GM19193 (cell line): ENCODE measurements around the gene CENPX.

Experiments
- POLR2A ChIP-seq: IDR thresholded peaks from 4 replicates; pipeline ENCODE4 v1.6.1; 2011; ENCODE audit not compliant: insufficient read depth, insufficient read length; ENCODE audit errors: extremely low read depth

The CENPX gene

GRCh38 chr17:82035956-82036633 lies 13.4 kb upstream of the CENPX start:
- no peak for TF ChIP-seq POLR2A

GRCh38 chr17:82035488-82035887 lies 12.8 kb upstream of the CENPX start:
- TF ChIP-seq POLR2A, result no peak

DNA sequence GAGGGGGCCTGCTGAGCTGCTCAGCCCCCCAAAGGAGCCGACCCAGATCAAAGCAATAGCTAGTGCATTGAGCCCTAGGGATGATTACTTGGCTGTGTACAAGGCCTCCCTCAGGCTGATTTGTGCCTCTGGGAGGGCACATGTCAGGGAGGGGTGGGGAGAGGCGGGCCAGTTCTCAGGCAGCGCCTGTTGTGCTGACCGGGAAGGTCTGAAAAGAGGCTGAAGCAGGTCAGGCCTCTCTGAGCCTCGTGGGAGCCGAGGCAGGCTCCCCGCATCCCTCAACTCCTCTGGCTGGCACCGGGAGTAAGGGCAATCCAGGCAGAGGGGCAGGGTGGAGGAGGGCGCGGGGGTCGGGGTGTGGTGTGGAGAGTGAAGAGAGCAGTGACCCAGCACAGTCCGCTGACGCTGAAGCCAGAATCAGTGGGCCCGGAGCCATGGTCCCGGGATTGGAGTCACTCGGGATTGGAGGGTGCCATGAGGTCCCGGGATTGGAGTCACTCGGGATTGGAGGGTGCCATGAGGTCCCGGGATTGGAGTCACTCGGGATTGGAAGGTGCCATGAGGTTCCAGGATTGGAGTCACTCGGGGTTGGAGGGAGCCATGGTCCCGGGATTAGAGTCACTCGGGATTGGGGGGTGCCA lies 11.8 kb upstream of the CENPX start:
- no peak for TF ChIP-seq POLR2A

DNA sequence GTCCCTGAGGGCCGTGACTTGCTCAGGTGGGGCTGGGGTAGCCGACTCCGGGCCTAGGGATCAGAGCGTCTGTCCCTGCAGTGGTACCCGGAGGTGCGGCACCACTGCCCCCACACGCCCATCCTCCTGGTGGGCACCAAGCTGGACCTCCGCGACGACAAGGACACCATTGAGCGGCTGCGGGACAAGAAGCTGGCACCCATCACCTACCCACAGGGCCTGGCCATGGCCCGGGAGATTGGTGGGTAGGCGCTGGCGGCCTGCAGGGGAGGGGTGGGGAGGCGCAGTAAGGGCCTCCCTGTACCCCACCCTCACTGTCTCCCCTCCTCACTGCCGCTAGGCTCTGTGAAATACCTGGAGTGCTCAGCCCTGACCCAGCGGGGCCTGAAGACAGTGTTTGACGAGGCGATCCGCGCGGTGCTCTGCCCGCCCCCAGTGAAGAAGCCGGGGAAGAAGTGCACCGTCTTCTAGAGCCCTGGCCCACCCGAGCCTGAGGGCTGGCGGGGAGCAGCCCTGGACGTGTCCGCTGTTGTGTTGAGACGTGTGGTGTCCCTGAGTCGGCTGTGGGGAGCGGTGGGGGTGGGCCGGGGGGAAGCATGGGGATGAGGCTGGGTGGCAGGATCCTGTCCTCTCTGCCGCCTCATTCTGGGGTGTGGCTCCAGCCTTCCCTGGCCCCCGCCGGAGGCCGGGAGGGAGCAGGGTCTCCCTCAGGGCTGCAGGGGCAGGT lies 10.8 kb upstream of the CENPX start:
- TF ChIP-seq POLR2A, result no peak

DNA sequence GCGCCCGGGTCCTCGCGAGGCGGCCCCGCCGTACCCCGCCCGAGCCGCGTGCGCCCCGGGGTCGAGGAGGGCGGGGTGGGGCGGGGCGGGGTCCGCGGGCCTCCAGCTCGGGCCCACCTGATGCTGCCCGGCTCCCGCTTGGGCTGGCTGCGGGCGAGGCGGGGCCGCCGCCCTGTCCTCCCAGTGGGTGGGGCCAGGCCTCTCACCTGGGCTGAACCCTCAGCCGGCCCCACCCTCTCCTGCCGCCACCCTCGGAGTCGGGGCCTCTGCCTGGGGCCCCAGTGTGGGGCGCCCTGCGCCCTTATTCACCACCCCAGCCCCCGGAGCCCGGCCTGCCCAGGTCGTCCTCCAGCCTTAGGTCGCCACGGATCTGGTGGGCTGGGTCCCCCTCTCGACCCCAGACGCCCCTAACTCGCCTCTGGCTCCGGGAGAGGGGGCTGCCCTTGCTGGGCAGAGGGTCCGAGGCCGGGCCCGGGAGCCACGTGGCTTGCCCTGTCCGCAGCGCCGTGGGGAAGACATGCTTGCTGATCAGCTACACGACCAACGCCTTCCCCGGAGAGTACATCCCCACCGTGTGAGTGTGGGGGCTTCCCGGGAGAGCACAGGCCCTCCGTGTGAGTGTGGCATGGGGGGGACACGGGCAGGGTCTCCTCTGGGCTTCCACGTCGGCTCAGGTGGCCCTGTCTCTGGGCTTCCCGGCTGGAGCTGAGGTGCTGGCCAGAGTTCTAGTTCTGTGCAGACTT lies 9.4 kb upstream of the CENPX start:
- TF ChIP-seq POLR2A, result no peak

DNA sequence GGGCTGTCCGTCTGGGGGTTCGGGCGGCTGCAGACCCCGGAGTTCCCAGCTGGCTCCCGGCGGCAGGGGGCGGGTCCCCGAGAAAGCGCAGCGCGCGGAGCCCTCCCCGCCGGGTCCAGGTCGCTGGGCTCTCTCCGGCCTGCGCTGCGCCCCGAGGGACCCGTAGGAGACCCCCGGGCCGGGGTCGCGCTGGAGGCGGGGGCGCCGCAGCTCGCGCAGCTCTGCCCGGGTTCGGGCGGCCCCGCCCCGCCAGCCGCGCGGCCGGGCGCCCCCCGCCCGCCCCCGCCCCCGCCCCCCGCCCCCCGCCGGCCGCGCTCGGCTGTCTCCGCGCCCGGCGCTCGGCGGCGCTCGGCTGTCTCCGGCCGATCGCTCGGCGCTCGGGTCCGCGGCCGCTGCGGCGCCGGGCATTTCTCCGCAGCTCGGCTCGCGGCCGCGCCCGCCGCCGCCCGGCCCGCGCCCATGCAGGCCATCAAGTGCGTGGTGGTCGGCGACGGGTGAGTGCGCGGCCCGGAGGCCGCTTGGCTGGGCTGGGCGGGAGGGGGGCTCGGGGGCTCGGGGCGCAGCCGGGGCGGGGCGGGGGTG lies 8.7 kb upstream of the CENPX start, which contains the start of gene RAC3:
RAC3 (plus strand) TSS at position 376 of the 582 bp plus-strand sequence; CDS start at position 460, 84 bp downstream.
- no peak for TF ChIP-seq POLR2A

- TF ChIP-seq POLR2A, result no peak
Measured at GRCh38 chr17:82030470-82031302, 8.0 kb upstream of the CENPX start.

DNA sequence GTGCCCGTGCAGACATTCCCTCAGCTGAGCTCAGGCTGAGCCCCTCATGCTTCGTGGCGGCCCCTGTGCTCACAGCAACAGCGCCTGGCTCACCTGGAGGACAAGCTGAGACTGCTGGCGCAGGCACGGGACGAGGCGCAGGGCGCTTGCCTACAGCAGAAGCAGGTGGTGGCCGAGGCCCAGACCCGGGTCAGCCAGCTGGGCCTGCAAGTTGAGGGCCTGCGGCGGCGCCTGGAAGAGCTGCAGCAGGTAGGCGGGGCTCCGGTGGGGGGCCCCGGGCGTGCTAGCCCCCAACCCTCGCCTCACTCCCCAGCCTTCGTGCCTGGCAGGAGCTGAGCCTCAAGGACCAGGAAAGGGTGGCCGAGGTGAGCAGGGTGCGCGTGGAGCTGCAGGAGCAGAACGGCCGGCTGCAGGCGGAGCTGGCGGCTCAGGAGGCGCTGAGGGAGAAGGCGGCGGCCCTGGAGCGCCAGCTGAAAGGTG lies 7.4 kb upstream of the CENPX start:
- TF ChIP-seq POLR2A, result no peak

DNA sequence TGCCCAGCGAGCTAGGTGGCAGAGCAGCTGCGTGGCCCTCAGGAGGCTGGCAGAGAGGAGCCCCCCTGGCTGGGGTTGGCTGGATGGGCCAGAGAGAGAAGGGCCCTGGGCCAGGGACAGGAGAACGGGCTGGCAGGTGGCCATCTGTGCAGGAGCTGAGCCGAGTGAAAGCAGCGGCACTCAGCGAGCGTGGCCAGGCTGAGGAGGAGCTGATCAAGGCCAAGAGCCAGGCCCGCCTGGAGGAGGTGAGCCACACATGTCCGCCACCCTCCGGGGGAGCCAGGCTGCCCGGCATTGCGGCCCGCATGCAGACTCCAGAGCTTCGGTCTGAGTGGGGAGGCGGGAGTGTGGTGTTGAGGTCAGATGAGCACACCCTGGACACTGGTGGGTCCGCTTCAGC lies 6.7 kb upstream of the CENPX start:
- no peak for TF ChIP-seq POLR2A

DNA sequence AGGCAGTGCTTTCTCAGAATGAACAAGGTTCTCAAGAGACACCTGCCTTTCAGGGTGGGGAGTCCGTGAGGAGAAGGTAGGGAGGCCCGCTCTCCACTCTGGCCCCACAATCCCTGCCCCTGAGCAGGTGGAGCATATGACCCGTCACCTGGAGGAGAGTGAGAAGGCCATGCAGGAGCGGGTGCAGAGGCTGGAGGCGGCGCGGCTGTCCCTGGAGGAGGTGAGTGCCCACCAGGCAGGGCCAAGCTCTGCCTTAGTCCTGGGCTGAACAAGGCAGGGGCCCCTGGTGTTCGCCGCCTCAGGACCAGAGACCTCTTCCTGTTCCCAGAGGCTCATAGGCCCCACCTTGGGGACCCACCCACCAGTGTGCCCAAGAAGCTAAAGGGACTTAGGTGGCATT lies 6.3 kb upstream of the CENPX start:
- TF ChIP-seq POLR2A, result no peak

- no peak for TF ChIP-seq POLR2A
Measured at GRCh38 chr17:82028246-82028645, 5.6 kb upstream of the CENPX start.

DNA sequence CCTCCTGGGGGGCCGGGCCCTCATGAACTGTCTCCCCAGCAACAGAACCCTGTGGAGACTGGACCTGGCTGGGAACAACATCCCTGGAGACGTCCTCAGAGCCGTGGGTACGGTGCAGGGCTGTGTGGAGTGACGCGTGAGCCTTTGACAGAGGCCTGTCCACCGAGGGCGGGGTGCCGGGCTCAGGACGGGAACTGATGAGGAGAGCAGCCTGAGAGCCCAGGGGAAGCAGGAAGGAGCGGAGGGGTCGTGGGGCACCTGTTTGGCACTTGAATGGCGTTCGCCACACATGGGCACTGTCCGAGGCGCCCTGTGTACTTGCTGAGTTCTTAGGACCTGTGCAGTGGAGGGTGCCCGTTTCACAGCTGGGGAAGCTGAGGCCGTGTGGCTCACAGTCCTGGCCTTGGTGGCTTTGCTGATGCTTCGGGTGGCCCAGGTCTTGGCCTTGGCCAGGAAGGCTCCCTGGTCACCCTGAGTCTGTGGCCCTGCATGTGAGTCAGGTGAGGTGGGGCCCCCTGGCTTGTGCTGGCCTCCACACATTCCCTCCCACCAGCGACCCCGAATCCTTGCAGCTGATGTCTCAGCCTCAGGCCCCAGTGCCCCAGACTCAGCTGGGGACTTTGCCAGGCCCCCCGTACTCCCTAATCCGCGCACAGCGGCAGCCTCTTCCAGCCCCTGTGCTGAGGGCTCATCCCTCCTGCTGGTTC lies 2.9 kb upstream of the CENPX start:
- TF ChIP-seq POLR2A, result no peak

GRCh38 chr17:82024859-82025258 lies 2.2 kb upstream of the CENPX start:
- no peak for TF ChIP-seq POLR2A
